ENCODE results near the gene APOL2. TPM values are rescaled to one million over a fixed set of nuclear protein-coding genes. Genes with fewer than 3 reads are reported as not detected.

The APOL2 gene
- total RNA-seq, 1 experiment from 2014 or later, result 16.0 TPM

GRCh38 chr22:36185828-36186624 lies 53.3 kb downstream of the APOL2 start:
- peaks cover 39% of the 10 kb centered on the region for H3K27me3 Mint-ChIP-seq (ENCODE audit: insufficient read depth, unreplicated experiment)
- H3K4me3 Mint-ChIP-seq (ENCODE audit: unreplicated experiment), result no peak overlapping the region
- no peaks in the 10 kb centered on the region for H3K4me1 Mint-ChIP-seq (ENCODE audit: insufficient read depth, unreplicated experiment)
- no peaks in the 10 kb centered on the region for H3K9me3 Mint-ChIP-seq (ENCODE audit: unreplicated experiment)
- no peak overlapping the region for H3K27ac Mint-ChIP-seq (ENCODE audit: low read depth, unreplicated experiment)
- ChIA-PET POLR2A (interaction anchor here (0.6 kb wide), 1 partner anchor 175 kb away, joined by 3 read pairs; no protein-coding TSS in a partner anchor), CTCF (interaction anchor here (0.7 to 1.5 kb wide), 8 partner anchors 9 to 53 kb away, joined by 3 to 5 read pairs (median 4); partner anchors contain the start of gene APOL2)
- no peak for DNase-seq (ENCODE audit: unreplicated experiment)
- intact Hi-C loops (cut with micrococcal nuclease), result no loop called here
- TF ChIP-seq CTCF (IDR thresholded peaks at IDR 0.05; ENCODE audit: unreplicated experiment), result no peak
- H3K36me3 Mint-ChIP-seq (ENCODE audit: insufficient read depth, unreplicated experiment), result peaks cover 2% of the 10 kb centered on the region
- BruUV-seq (replicated peaks), result no TSS peak

GRCh38 chr22:36184433-36185025 lies 54.8 kb downstream of the APOL2 start:
- Mint-ChIP-seq H3K27ac (ENCODE audit: low read depth, unreplicated experiment) (no peak overlapping the region), H3K9me3 (ENCODE audit: unreplicated experiment) (no peaks in the 10 kb centered on the region), H3K4me1 (ENCODE audit: insufficient read depth, unreplicated experiment) (no peaks in the 10 kb centered on the region), H3K4me3 (ENCODE audit: unreplicated experiment) (no peak overlapping the region), H3K36me3 (ENCODE audit: insufficient read depth, unreplicated experiment) (no peaks in the 10 kb centered on the region), H3K27me3 (ENCODE audit: insufficient read depth, unreplicated experiment) (peaks cover 24% of the 10 kb centered on the region)
- POLR2A ChIA-PET, result interaction anchor here (0.6 kb wide), 1 partner anchor 340 kb away, joined by 3 read pairs; no protein-coding TSS in a partner anchor
- no peak for TF ChIP-seq CTCF (IDR thresholded peaks at IDR 0.05; ENCODE audit: unreplicated experiment)
- no peak for DNase-seq (ENCODE audit: unreplicated experiment)
- CTCF ChIA-PET, result no interaction called here
- intact Hi-C loops (cut with micrococcal nuclease), result no loop called here
- BruUV-seq (replicated peaks), result no TSS peak

- no peaks in the 10 kb centered on the region for H3K36me3 Mint-ChIP-seq (ENCODE audit: insufficient read depth, unreplicated experiment)
- H3K4me3 Mint-ChIP-seq (ENCODE audit: unreplicated experiment), result no peak overlapping the region
- intact Hi-C loops (cut with micrococcal nuclease), result no loop called here
- CTCF ChIA-PET, result interaction anchor here (1.2 kb wide), 1 partner anchor 39 kb away, joined by 4 read pairs; no protein-coding TSS in a partner anchor
- H3K27me3 Mint-ChIP-seq (ENCODE audit: insufficient read depth, unreplicated experiment), result peaks cover 19% of the 10 kb centered on the region
- no TSS peak for BruUV-seq (replicated peaks)
- no peak for DNase-seq (ENCODE audit: unreplicated experiment)
- no peaks in the 10 kb centered on the region for H3K9me3 Mint-ChIP-seq (ENCODE audit: unreplicated experiment)
- POLR2A ChIA-PET, result interaction anchor here (1.7 kb wide), 1 partner anchor 9 kb away, joined by 4 read pairs; no protein-coding TSS in a partner anchor
- TF ChIP-seq CTCF (IDR thresholded peaks at IDR 0.05; ENCODE audit: unreplicated experiment), result no peak
- H3K27ac Mint-ChIP-seq (ENCODE audit: low read depth, unreplicated experiment), result no peak overlapping the region
- no peaks in the 10 kb centered on the region for H3K4me1 Mint-ChIP-seq (ENCODE audit: insufficient read depth, unreplicated experiment)
These were observed 55.9 kb downstream of the APOL2 start for GRCh38 chr22:36183446-36183845.

- no peaks in the 10 kb centered on the region for H3K36me3 Mint-ChIP-seq (ENCODE audit: insufficient read depth, unreplicated experiment)
- POLR2A ChIA-PET, result interaction anchor here (1.7 kb wide), 1 partner anchor 9 kb away, joined by 4 read pairs; no protein-coding TSS in a partner anchor
- CTCF ChIA-PET, result interaction anchor here (0.7 to 1.5 kb wide), 3 partner anchors 36 to 57 kb away, joined by 3 to 4 read pairs (median 3); partner anchors contain the start of gene APOL2
These were observed 56.5 kb downstream of the APOL2 start for GRCh38 chr22:36182857-36183256.

More at GRCh38 chr22:36182857-36183256, 56.5 kb downstream of the APOL2 start:
- no peak for TF ChIP-seq CTCF (IDR thresholded peaks at IDR 0.05; ENCODE audit: unreplicated experiment)
- Mint-ChIP-seq H3K9me3 (ENCODE audit: unreplicated experiment) (no peaks in the 10 kb centered on the region), H3K27me3 (ENCODE audit: insufficient read depth, unreplicated experiment) (peaks cover 19% of the 10 kb centered on the region), H3K4me1 (ENCODE audit: insufficient read depth, unreplicated experiment) (no peaks in the 10 kb centered on the region), H3K4me3 (ENCODE audit: unreplicated experiment) (no peak overlapping the region), H3K27ac (ENCODE audit: low read depth, unreplicated experiment) (no peak overlapping the region)
- DNase-seq (ENCODE audit: unreplicated experiment), result no peak
- no TSS peak for BruUV-seq (replicated peaks)
- intact Hi-C loops (cut with micrococcal nuclease), result no loop called here

Data from MCF 10A (cell line).